K562 (cell line): ENCODE measurements around the gene GJA5. TPM values are rescaled to one million over a fixed set of nuclear protein-coding genes. Genes with fewer than 3 reads are reported as not detected.

Experiments
- ATAC-seq: fragments of 200-7000 bp; cut with Tn5 transposase; 3 replicates; pipeline ENCODE4 v1.9.1; 2020; ENCODE audit warnings: moderate library complexity
- BruUV-seq: library from RNA; stranded (reverse); fragments of 400-500 nt; replicated peaks from 2 replicates; lab custom pipeline; 2021; lab: Mats Ljungman, UMichigan
- CTCF ChIA-PET: fragments of 300-600 bp; formaldehyde crosslinking; extraction: SDS; loops from one replicate; lab custom pipeline; 2021; ENCODE audit warnings: low intra/inter-chr PET ratio; lab: Yijun Ruan, JAX
- POLR2A ChIA-PET: fragments of 300-600, 350-650 bp; sonication (Branson Sonifier 250); formaldehyde crosslinking; extraction: SDS; loops from one replicate; lab custom pipeline; 2021; ENCODE audit warnings: antibody characterized with exemption, inconsistent platforms; lab: Yijun Ruan, JAX
- DNase-seq, 4 experiments: peaks; one replicate each; pipeline versions ENCODE4 v3.0.0 to v3.0.0-alpha.2; 2011 to 2018; ENCODE audit warnings: low spot score in 3 of 4, mixed read lengths in 3 of 4; ENCODE audit errors: extremely low read depth in 1 of 4
- FAIRE-seq: peaks from 2 replicates; lab custom pipeline; 2011; peaks lifted over from hg19 to GRCh38; lab: Jason Lieb, UNC
- H2AFZ ChIP-seq: 2 replicates; pipeline ENCODE4 v1.6.0; 2011; ENCODE audit warnings: low read depth, low read length, control low read depth, inconsistent platforms
- H3K27ac ChIP-seq: fragments of 200-600 bp; 3 replicates; pipeline ENCODE4 v1.8.0; 2011; ENCODE audit warnings: low read depth, mild to moderate bottlenecking, control low read depth, inconsistent platforms, low read length, moderate library complexity, mixed read lengths; ENCODE audit errors: extremely low read depth
- H3K27me3 ChIP-seq, 2 experiments: fragments of 300-600 bp in 1 of 2; 2 replicates in 1 of 2; 3 replicates in 1 of 2; pipeline versions ENCODE4 v1.6.0 to v1.8.0; 2011; ENCODE audit warnings: inconsistent platforms in 2 of 2, low read length in 2 of 2, mild to moderate bottlenecking in 1 of 2, mixed read lengths in 1 of 2, moderate library complexity in 1 of 2; ENCODE audit not compliant: control insufficient read depth in 2 of 2, insufficient read depth in 2 of 2
- H3K36me3 ChIP-seq: fragments of 300-600 bp; 3 replicates; pipeline ENCODE4 v1.8.0; 2011; ENCODE audit warnings: mild to moderate bottlenecking, low read length, inconsistent platforms; ENCODE audit not compliant: control insufficient read depth, insufficient read depth
- H3K4me1 ChIP-seq, 2 experiments: fragments of 200-600 bp in 1 of 2; replicated peaks in 1 of 2; 2 replicates in 1 of 2; 3 replicates in 1 of 2; pipeline versions ENCODE4 v1.5.1 to v1.8.0; 2011; ENCODE audit warnings: inconsistent platforms in 2 of 2, low read length in 2 of 2, mild to moderate bottlenecking in 1 of 2, mixed read lengths in 1 of 2, moderate library complexity in 1 of 2; ENCODE audit not compliant: control insufficient read depth in 2 of 2, insufficient read depth in 2 of 2
- H3K4me2 ChIP-seq: 2 replicates; pipeline ENCODE4 v1.6.1; 2011; ENCODE audit warnings: low read length, control low read depth, inconsistent platforms, mixed read lengths; ENCODE audit not compliant: insufficient read depth
- H3K4me3 ChIP-seq: fragments of 200-600 bp; sonication (generic), shearing (Covaris generic); 2 replicates; pipeline ENCODE4 v1.5.1; 2016; ENCODE audit warnings: control low read depth, inconsistent platforms
- H3K79me2 ChIP-seq: fragments of 200-600 bp; 3 replicates; pipeline ENCODE4 v1.8.0; 2011; ENCODE audit warnings: low read length, inconsistent platforms; ENCODE audit not compliant: control insufficient read depth, insufficient read depth
- H3K9ac ChIP-seq, 2 experiments: 2 replicates each; pipeline versions ENCODE4 v1.6.0 to v1.6.1; 2011; ENCODE audit warnings: low read depth in 2 of 2, low read length in 2 of 2, control low read depth in 1 of 2, inconsistent platforms in 1 of 2, mild to moderate bottlenecking in 1 of 2, mixed read lengths in 1 of 2; ENCODE audit not compliant: insufficient read depth in 1 of 2
- H3K9me1 ChIP-seq: one replicate; pipeline ENCODE4 v1.6.0; 2011; ENCODE audit warnings: inconsistent platforms, mild to moderate bottlenecking, low read length, moderate library complexity; ENCODE audit not compliant: control insufficient read depth, insufficient read depth
- H3K9me3 ChIP-seq: replicated peaks from 2 replicates; pipeline ENCODE4 v1.5.1; 2011; ENCODE audit warnings: low read depth, low read length, inconsistent platforms; ENCODE audit not compliant: control insufficient read depth, insufficient read depth
- H4K20me1 ChIP-seq: replicated peaks from 2 replicates; pipeline ENCODE4 v1.6.1; 2011; ENCODE audit warnings: low read length, inconsistent platforms, mixed read lengths; ENCODE audit not compliant: control insufficient read depth, insufficient read depth
- BCOR ChIP-seq: fragments of 450-650 bp; IDR thresholded peaks from 2 replicates; pipeline ENCODE4 v1.6.1; 2016
- DIDO1 ChIP-seq: fragments of 450-650 bp; IDR thresholded peaks from 2 replicates; pipeline ENCODE4 v1.6.1; 2016; ENCODE audit warnings: low read depth, missing biosample characterization, missing genetic modification characterization
- GATA2 ChIP-seq: sonication (generic); formaldehyde crosslinking; IDR thresholded peaks from 2 replicates; pipeline ENCODE4 v1.4.0; 2020; ENCODE audit warnings: mild to moderate bottlenecking, missing genetic modification reagents
- RB1 ChIP-seq: fragments of 450-650 bp; IDR thresholded peaks from 2 replicates; pipeline ENCODE4 v1.6.1; 2017; ENCODE audit warnings: low read depth, mild to moderate bottlenecking
- RBM34 ChIP-seq: fragments of 200-400 bp; formaldehyde crosslinking; IDR thresholded peaks from 2 replicates; pipeline ENCODE4 v1.6.1; 2018; ENCODE audit warnings: low read length, borderline replicate concordance; ENCODE audit not compliant: insufficient read depth
- SMARCC2 ChIP-seq: fragments of 450-650 bp; IDR thresholded peaks from 2 replicates; pipeline ENCODE4 v1.6.1; 2017; ENCODE audit warnings: antibody characterized with exemption, moderate library complexity, mild to moderate bottlenecking, low read depth
- TGIF2 ChIP-seq: sonication (generic); formaldehyde crosslinking; IDR thresholded peaks from 2 replicates; pipeline ENCODE4 v1.8.1; 2022; ENCODE audit warnings: mild to moderate bottlenecking, missing genetic modification reagents, moderate library complexity
- THAP7 ChIP-seq: fragments of 250-450 bp; sonication (Bioruptor Pico); IDR thresholded peaks from 2 replicates; pipeline ENCODE4 v1.5.0; 2021
- ZBTB7A ChIP-seq: IDR thresholded peaks from 2 replicates; pipeline ENCODE4 v1.6.1; 2011; ENCODE audit warnings: low read depth, mild to moderate bottlenecking, low read length, moderate library complexity, borderline replicate concordance; ENCODE audit not compliant: control insufficient read depth
- ZNF57 ChIP-seq: fragments of 450-650 bp; formaldehyde crosslinking; IDR thresholded peaks from 2 replicates; pipeline ENCODE4 v1.4.0; 2020; ENCODE audit warnings: mild to moderate bottlenecking, moderate library complexity
- ZNF668 ChIP-seq: fragments of 250-450 bp; sonication (Bioruptor Pico); IDR thresholded peaks from 2 replicates; pipeline ENCODE4 v1.8.0; 2022; ENCODE audit warnings: mild to moderate bottlenecking, inconsistent platforms
- ZNF707 ChIP-seq: fragments of 250-450 bp; sonication (Bioruptor Pico); conservative IDR thresholded peaks from 2 replicates; pipeline ENCODE4 v1.8.0; 2022; ENCODE audit warnings: inconsistent platforms, mild to moderate bottlenecking, moderate library complexity
- in situ Hi-C: fragments of 300-500 bp; cut with MboI; formaldehyde crosslinking; loops from 4 replicates; pipeline ENCODE4 v1.15.0; 2018; ENCODE audit warnings: inconsistent platforms, mixed read lengths
- intact Hi-C: fragments of 100-400 bp; cut with micrococcal nuclease; formaldehyde crosslinking; loops from 2 replicates; pipeline ENCODE4 v1.14.2; 2022
- polyA plus RNA-seq, 8 experiments: library from polyadenylated mRNA; depleted of rRNA in 4 of 8; stranded (reverse) in 5 of 8; unstranded in 3 of 8; fragments of >200 nt; fragmentation: Nextera tagmentation in 2 of 8; fragmentation: Illumina TruSeq in 1 of 8; extraction: Ambion mirVana in 2 of 8; extraction: Trizol in 1 of 8; gene quantifications; 2 replicates each; pipeline versions ENCODE4 v1.2.1 to v1.2.3, GENCODE V29; 2011 to 2014; ENCODE audit warnings: inconsistent platforms in 1 of 8, missing spikeins in 1 of 8
- total RNA-seq, 7 experiments: library from RNA; depleted of rRNA in 6 of 7; stranded (reverse); fragments of >200 nt in 6 of 7; fragmentation: Illumina TruSeq in 2 of 7; extraction: Trizol in 2 of 7; gene quantifications; 2 replicates each; pipeline versions ENCODE4 v1.2.1 to v1.2.3, GENCODE V29; 2011 to 2021; ENCODE audit warnings: low replicate concordance in 1 of 7
- TF ChIP-seq, protein P1 (sequence below): fragments of 250-450 bp; sonication (Bioruptor Pico); IDR thresholded peaks from 2 replicates; pipeline ENCODE4 v1.4.0; 2020; ENCODE audit warnings: mild to moderate bottlenecking, moderate library complexity
- TF ChIP-seq, protein P2 (sequence below): sonication (generic); formaldehyde crosslinking; IDR thresholded peaks from 2 replicates; pipeline ENCODE4 v1.8.1; 2022; ENCODE audit warnings: missing genetic modification reagents
- TF ChIP-seq, protein P3 (sequence below): fragments of 250-450 bp; sonication (Bioruptor Pico); IDR thresholded peaks from 2 replicates; pipeline ENCODE4 v1.8.0; 2022; ENCODE audit warnings: moderate library complexity, mild to moderate bottlenecking, inconsistent platforms

Gene GJA5
- total and polyA plus RNA-seq, 9 of the 15 experiments (the other 6 are each of a cell fraction or from before 2014, with no cell fraction given): 0.07 TPM; not detected in 7

- CTCF ChIA-PET: no interaction called here
- DNase-seq (no peak), ATAC-seq (no peak), FAIRE-seq (no peak)
- no peaks in the 10 kb centered on the region for H3K9me3 ChIP-seq
- H3K9ac ChIP-seq: no peak overlapping the region
- no TSS peak for BruUV-seq
- H3K27me3 ChIP-seq: peaks cover 0 to 6% of the 10 kb centered on the region in 2 experiments; a peak in 2 of 5 replicates
- no peak overlapping the region for H2AFZ ChIP-seq
- no peaks in the 10 kb centered on the region for H3K36me3 ChIP-seq
- intact Hi-C loops (no loop called here), in situ Hi-C loops (no loop called here)
- no peak overlapping the region for H3K4me2 ChIP-seq
- H4K20me1 ChIP-seq: no peaks in the 10 kb centered on the region
- no peaks in the 10 kb centered on the region for H3K9me1 ChIP-seq
- POLR2A ChIA-PET: interaction anchor here (1.1 kb wide), 1 partner anchor 11 kb away, joined by 4 read pairs; no protein-coding TSS in a partner anchor
- no peak for TF ChIP-seq TGIF2 (CRISPR knock-in tag)
- no peak for TF ChIP-seq RBM34
- no peak for TF ChIP-seq ZNF668 (CRISPR knock-in tag)
- TF ChIP-seq SMARCC2: no peak
- TF ChIP-seq, protein P1, sequence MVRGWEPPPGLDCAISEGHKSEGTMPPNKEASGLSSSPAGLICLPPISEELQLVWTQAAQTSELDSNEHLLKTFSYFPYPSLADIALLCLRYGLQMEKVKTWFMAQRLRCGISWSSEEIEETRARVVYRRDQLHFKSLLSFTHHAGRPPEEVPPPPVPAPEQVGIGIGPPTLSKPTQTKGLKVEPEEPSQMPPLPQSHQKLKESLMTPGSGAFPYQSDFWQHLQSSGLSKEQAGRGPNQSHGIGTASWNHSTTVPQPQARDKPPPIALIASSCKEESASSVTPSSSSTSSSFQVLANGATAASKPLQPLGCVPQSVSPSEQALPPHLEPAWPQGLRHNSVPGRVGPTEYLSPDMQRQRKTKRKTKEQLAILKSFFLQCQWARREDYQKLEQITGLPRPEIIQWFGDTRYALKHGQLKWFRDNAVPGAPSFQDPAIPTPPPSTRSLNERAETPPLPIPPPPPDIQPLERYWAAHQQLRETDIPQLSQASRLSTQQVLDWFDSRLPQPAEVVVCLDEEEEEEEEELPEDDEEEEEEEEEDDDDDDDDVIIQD (CRISPR knock-in tag): no peak
- TF ChIP-seq ZBTB7A: no peak
- no peak for TF ChIP-seq DIDO1 (tag)
- no peak for TF ChIP-seq BCOR
- no peak for TF ChIP-seq RB1
- no peak for TF ChIP-seq ZNF57 (CRISPR knock-in tag)
- TF ChIP-seq, protein P2, sequence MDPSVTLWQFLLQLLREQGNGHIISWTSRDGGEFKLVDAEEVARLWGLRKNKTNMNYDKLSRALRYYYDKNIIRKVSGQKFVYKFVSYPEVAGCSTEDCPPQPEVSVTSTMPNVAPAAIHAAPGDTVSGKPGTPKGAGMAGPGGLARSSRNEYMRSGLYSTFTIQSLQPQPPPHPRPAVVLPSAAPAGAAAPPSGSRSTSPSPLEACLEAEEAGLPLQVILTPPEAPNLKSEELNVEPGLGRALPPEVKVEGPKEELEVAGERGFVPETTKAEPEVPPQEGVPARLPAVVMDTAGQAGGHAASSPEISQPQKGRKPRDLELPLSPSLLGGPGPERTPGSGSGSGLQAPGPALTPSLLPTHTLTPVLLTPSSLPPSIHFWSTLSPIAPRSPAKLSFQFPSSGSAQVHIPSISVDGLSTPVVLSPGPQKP (CRISPR knock-in tag): no peak
- no peak for TF ChIP-seq GATA2 (CRISPR knock-in tag)
- TF ChIP-seq THAP7 (CRISPR knock-in tag): no peak
- no peak for TF ChIP-seq ZNF707 (CRISPR knock-in tag)
- TF ChIP-seq, protein P3, sequence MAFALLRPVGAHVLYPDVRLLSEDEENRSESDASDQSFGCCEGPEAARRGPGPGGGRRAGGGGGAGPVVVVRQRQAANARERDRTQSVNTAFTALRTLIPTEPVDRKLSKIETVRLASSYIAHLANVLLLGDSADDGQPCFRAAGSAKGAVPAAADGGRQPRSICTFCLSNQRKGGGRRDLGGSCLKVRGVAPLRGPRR (CRISPR knock-in tag): no peak
- H3K27ac ChIP-seq: no peak overlapping the region
- no peaks in the 10 kb centered on the region for H3K4me1 ChIP-seq
- no peak overlapping the region for H3K4me3 ChIP-seq
- no peaks in the 10 kb centered on the region for H3K79me2 ChIP-seq
Measured at GRCh38 chr1:147712605-147713004, 47.8 kb downstream of the GJA5 start.
